Endothelial cell of umbilical vein (primary cell): ENCODE results near the gene HYAL3. TPM values are rescaled to one million over a fixed set of nuclear protein-coding genes. Genes with fewer than 3 reads are reported as not detected.

Experiments used
- BruUV-seq: library from RNA; stranded (reverse); fragments of 400-500 nt; replicated peaks from 2 replicates; lab custom pipeline; 2021; lab: Mats Ljungman, UMichigan
- CTCF ChIA-PET: fragments of 300-600, 350-600 bp; sonication (Branson Sonifier 250); formaldehyde crosslinking; loops from one replicate; lab custom pipeline; 2021; ENCODE audit warnings: antibody characterized with exemption, inconsistent platforms; lab: Charles Lee
- POLR2A ChIA-PET: fragments of 300-600, 350-600 bp; sonication (Branson Sonifier 250); formaldehyde crosslinking; loops from one replicate; lab custom pipeline; 2021; ENCODE audit warnings: antibody characterized with exemption, inconsistent platforms; lab: Charles Lee
- DNase-seq: peaks from one replicate; pipeline ENCODE4 v3.0.0-alpha.2; 2011; ENCODE audit warnings: low read depth, low spot score
- FAIRE-seq: peaks from 2 replicates; lab custom pipeline; 2011; peaks lifted over from hg19 to GRCh38; lab: Jason Lieb, UNC
- H2AFZ ChIP-seq: 2 replicates; pipeline ENCODE4 v1.6.0; 2012; ENCODE audit warnings: low read depth, low read length, control low read depth, inconsistent platforms
- H3K27ac ChIP-seq: 2 replicates; pipeline ENCODE4 v1.5.1; 2011; ENCODE audit warnings: low read depth, mild to moderate bottlenecking, control low read depth, low read length, moderate library complexity; ENCODE audit not compliant: insufficient read depth
- H3K27me3 ChIP-seq, 2 experiments: 2 replicates each; pipeline versions ENCODE4 v1.6.0 to v1.6.1; 2011; ENCODE audit warnings: low read length in 2 of 2, mixed read lengths in 1 of 2; ENCODE audit not compliant: control insufficient read depth in 2 of 2, insufficient read depth in 2 of 2
- H3K36me3 ChIP-seq, 2 experiments: 2 replicates in 1 of 2; 3 replicates in 1 of 2; pipeline ENCODE4 v1.5.1; 2011; ENCODE audit warnings: low read length in 2 of 2, mild to moderate bottlenecking in 1 of 2, moderate library complexity in 1 of 2; ENCODE audit not compliant: control insufficient read depth in 2 of 2, insufficient read depth in 2 of 2; ENCODE audit errors: extremely low read depth in 1 of 2
- H3K4me1 ChIP-seq: 3 replicates; pipeline ENCODE4 v1.5.1; 2011; ENCODE audit warnings: mild to moderate bottlenecking, low read length; ENCODE audit not compliant: control insufficient read depth, insufficient read depth; ENCODE audit errors: extremely low read depth
- H3K4me2 ChIP-seq: 2 replicates; pipeline ENCODE4 v1.6.1; 2011; ENCODE audit warnings: low read length, control low read depth, mixed read lengths; ENCODE audit not compliant: insufficient read depth
- H3K4me3 ChIP-seq, 3 experiments: fragments of 200-600 bp in 1 of 3; sonication (generic), shearing (Covaris generic) in 1 of 3; replicated peaks in 1 of 3; 2 replicates each; pipeline ENCODE4 v1.5.1; 2011 to 2016; ENCODE audit warnings: control low read depth in 3 of 3, low read length in 3 of 3, mild to moderate bottlenecking in 2 of 3, inconsistent platforms in 1 of 3, low read depth in 1 of 3, moderate library complexity in 1 of 3; ENCODE audit not compliant: insufficient read depth in 1 of 3
- H3K79me2 ChIP-seq: 2 replicates; pipeline ENCODE4 v1.6.0; 2012; ENCODE audit warnings: low read length, inconsistent platforms; ENCODE audit not compliant: control insufficient read depth, insufficient read depth
- H3K9ac ChIP-seq: replicated peaks from 2 replicates; pipeline ENCODE3; 2011; ENCODE audit warnings: low read length, control low read depth; ENCODE audit not compliant: insufficient read depth; ENCODE audit errors: extremely low read depth
- H3K9me1 ChIP-seq: replicated peaks from 3 replicates; pipeline ENCODE4 v1.6.0; 2011; ENCODE audit warnings: mild to moderate bottlenecking, low read length; ENCODE audit not compliant: control insufficient read depth, insufficient read depth; ENCODE audit errors: extremely low read depth
- H3K9me3 ChIP-seq: replicated peaks from 2 replicates; pipeline ENCODE4 v1.5.1; 2012; ENCODE audit warnings: low read length, inconsistent platforms; ENCODE audit not compliant: control insufficient read depth, insufficient read depth
- H4K20me1 ChIP-seq: replicated peaks from 2 replicates; pipeline ENCODE3; 2011; ENCODE audit warnings: mild to moderate bottlenecking, low read length; ENCODE audit not compliant: control insufficient read depth, insufficient read depth; ENCODE audit errors: extremely low read depth
- CTCF ChIP-seq, 2 donors: IDR thresholded peaks; 1 replicate in 1 of 2; 2 replicates in 1 of 2; pipeline ENCODE4 v1.5.1; 2011; ENCODE audit warnings: low read length in 2 of 2, mild to moderate bottlenecking in 2 of 2, moderate library complexity in 2 of 2, control low read depth in 1 of 2, inconsistent platforms in 1 of 2, low read depth in 1 of 2; ENCODE audit not compliant: insufficient read depth in 1 of 2; ENCODE audit errors: extremely low read depth in 1 of 2
- EZH2 ChIP-seq: IDR thresholded peaks from 2 replicates; pipeline ENCODE4 v1.6.1; 2012; ENCODE audit warnings: borderline replicate concordance, low read depth, mild to moderate bottlenecking, moderate library complexity, low read length, inconsistent platforms; ENCODE audit not compliant: severe bottlenecking
- GATA2 ChIP-seq: IDR thresholded peaks from 2 replicates; pipeline ENCODE4 v1.7.0; 2011; ENCODE audit warnings: low read depth, mild to moderate bottlenecking, moderate library complexity, mixed read lengths, low read length; ENCODE audit not compliant: insufficient read length, insufficient read depth
- MYC ChIP-seq: IDR thresholded peaks from one replicate; pipeline ENCODE4 v1.6.1; 2011; ENCODE audit warnings: mild to moderate bottlenecking, low read depth, low read length
- POLR2A ChIP-seq: IDR thresholded peaks from 2 replicates; pipeline ENCODE4 v1.6.1; 2012; ENCODE audit warnings: low read depth, mild to moderate bottlenecking, control low read depth, low read length
- dilution Hi-C: fragments of 300-500 bp; cut with MboI; formaldehyde crosslinking; loops from one replicate; pipeline ENCODE4 v1.15.0; 2019; ENCODE audit warnings: low sequenced_read_pairs; ENCODE audit not compliant: extremely low pct_ligation_motif_present
- intact Hi-C: fragments of 100-400 bp; cut with micrococcal nuclease; formaldehyde crosslinking; loops from one replicate; pipeline ENCODE4 v1.10.0; 2022
- polyA plus RNA-seq, 4 experiments: library from polyadenylated mRNA; depleted of rRNA in 3 of 4; stranded (reverse) in 3 of 4; unstranded in 1 of 4; fragments of >200 nt; gene quantifications; 2 replicates each; pipeline versions ENCODE4 v1.2.1 to v1.2.3, GENCODE V29; 2011 to 2012; ENCODE audit warnings: missing spikeins in 1 of 4
- total RNA-seq: library from RNA; stranded (reverse); gene quantifications from 2 replicates; pipeline ENCODE4 v1.2.3, GENCODE V29; 2021

HYAL3 gene
- total and polyA plus RNA-seq, 2 donors (not counting 3 experiments of a cell fraction or from before 2014, with no cell fraction given) = 4.8 to 11.5 TPM

GRCh38 chr3:50275996-50276761, 23.0 kb downstream of the HYAL3 start:
- ChIA-PET CTCF (interaction anchor here (1.0 to 4.9 kb wide), 2 partner anchors 48 to 82 kb away, joined by 4 to 47 read pairs; partner anchors contain the start of gene HYAL2), POLR2A (no interaction called here)
- DNase-seq (no peak), FAIRE-seq (no peak)
- H3K27ac ChIP-seq = no peak overlapping the region
- no TSS peak for BruUV-seq
- H2AFZ ChIP-seq = no peak overlapping the region
- no peaks in the 10 kb centered on the region for H4K20me1 ChIP-seq
- H3K27me3 ChIP-seq = peaks cover 18 to 24% of the 10 kb centered on the region in 2 experiments
- TF ChIP-seq EZH2 (peak; percentile 39), MYC (no peak), GATA2 (no peak)
- intact Hi-C loops = no loop called here
- no peak overlapping the region for H3K4me3 ChIP-seq
- H3K4me2 ChIP-seq = no peak overlapping the region
- no peaks in the 10 kb centered on the region for H3K36me3 ChIP-seq
- H3K4me1 ChIP-seq = peaks cover 2% of the 10 kb centered on the region
- no peaks in the 10 kb centered on the region for H3K9me3 ChIP-seq
- dilution Hi-C loops = no loop called here
- no peaks in the 10 kb centered on the region for H3K9me1 ChIP-seq
- no peaks in the 10 kb centered on the region for H3K79me2 ChIP-seq
- no peak overlapping the region for H3K9ac ChIP-seq

- Histone ChIP-seq H3K36me3 (no peaks in the 10 kb centered on the region), H3K4me1 (peaks cover 2% of the 10 kb centered on the region), H3K4me2 (no peak overlapping the region), H3K4me3 (no peak overlapping the region), H3K9me3 (no peaks in the 10 kb centered on the region), H3K9me1 (no peaks in the 10 kb centered on the region), H3K27me3 (peaks cover 18 to 24% of the 10 kb centered on the region in 2 experiments), H3K79me2 (no peaks in the 10 kb centered on the region), H2AFZ (no peak overlapping the region), H3K9ac (no peak overlapping the region), H3K27ac (no peak overlapping the region), H4K20me1 (no peaks in the 10 kb centered on the region)
- dilution Hi-C loops = no loop called here
- CTCF ChIA-PET = interaction anchor here (0.8 to 4.9 kb wide), 15 partner anchors 8 to 94 kb away, joined by 3 to 53 read pairs (median 4); partner anchors contain the start of genes HYAL2 and IFRD2
- FAIRE-seq (no peak), DNase-seq (no peak)
- POLR2A ChIA-PET = no interaction called here
- BruUV-seq = no TSS peak
- no peak for TF ChIP-seq POLR2A
- peak; percentile 86 for TF ChIP-seq EZH2
- no peak for TF ChIP-seq CTCF (IDR thresholded peaks at IDR 0.05; ENCODE audit: extremely low read depth in 1 of 2, insufficient read depth in 1 of 2, low read depth in 1 of 2, low read length in 2 of 2)
- intact Hi-C loops = no loop called here
Measured at GRCh38 chr3:50275141-50275995, 23.8 kb downstream of the HYAL3 start.
